Activated CD4-positive, CD25-positive, alpha-beta regulatory T cell (primary cell): ENCODE results near the gene RBBP6.
A peak's percentile ranks its signal among the peaks of the same experiment; 100 is the strongest.
"Not testable (repeated sequence)": the region's sequence is repeated elsewhere in the genome, so short reads cannot be mapped to it uniquely, and the experiment has no call there.

Experiments
- DNase-seq, 4 experiments: peaks; one replicate each; lab custom pipeline; 2025; lab: John Stamatoyannopoulos, UW

RBBP6 gene, protein sequence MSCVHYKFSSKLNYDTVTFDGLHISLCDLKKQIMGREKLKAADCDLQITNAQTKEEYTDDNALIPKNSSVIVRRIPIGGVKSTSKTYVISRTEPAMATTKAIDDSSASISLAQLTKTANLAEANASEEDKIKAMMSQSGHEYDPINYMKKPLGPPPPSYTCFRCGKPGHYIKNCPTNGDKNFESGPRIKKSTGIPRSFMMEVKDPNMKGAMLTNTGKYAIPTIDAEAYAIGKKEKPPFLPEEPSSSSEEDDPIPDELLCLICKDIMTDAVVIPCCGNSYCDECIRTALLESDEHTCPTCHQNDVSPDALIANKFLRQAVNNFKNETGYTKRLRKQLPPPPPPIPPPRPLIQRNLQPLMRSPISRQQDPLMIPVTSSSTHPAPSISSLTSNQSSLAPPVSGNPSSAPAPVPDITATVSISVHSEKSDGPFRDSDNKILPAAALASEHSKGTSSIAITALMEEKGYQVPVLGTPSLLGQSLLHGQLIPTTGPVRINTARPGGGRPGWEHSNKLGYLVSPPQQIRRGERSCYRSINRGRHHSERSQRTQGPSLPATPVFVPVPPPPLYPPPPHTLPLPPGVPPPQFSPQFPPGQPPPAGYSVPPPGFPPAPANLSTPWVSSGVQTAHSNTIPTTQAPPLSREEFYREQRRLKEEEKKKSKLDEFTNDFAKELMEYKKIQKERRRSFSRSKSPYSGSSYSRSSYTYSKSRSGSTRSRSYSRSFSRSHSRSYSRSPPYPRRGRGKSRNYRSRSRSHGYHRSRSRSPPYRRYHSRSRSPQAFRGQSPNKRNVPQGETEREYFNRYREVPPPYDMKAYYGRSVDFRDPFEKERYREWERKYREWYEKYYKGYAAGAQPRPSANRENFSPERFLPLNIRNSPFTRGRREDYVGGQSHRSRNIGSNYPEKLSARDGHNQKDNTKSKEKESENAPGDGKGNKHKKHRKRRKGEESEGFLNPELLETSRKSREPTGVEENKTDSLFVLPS (N-terminal part only)

GRCh38 chr16:24539295-24539849, at the start of gene RBBP6:
TSS of gene RBBP6 (plus strand) at chr16:24539566. CDS start at chr16:24540627, 1,061 bp downstream.
- peak; percentile 88 to 90 (median 90) for DNase-seq

- no peak for DNase-seq
Measured at GRCh38 chr16:24490866-24491265, 48.5 kb upstream of the RBBP6 start.

GRCh38 chr16:24491731-24492130, 47.6 kb upstream of the RBBP6 start:
- DNase-seq: no peak

- no peak for DNase-seq
Measured at GRCh38 chr16:24493821-24494220, 45.5 kb upstream of the RBBP6 start.

GRCh38 chr16:24495207-24495606, 44.2 kb upstream of the RBBP6 start:
- DNase-seq: not testable (repeated sequence)

DNA sequence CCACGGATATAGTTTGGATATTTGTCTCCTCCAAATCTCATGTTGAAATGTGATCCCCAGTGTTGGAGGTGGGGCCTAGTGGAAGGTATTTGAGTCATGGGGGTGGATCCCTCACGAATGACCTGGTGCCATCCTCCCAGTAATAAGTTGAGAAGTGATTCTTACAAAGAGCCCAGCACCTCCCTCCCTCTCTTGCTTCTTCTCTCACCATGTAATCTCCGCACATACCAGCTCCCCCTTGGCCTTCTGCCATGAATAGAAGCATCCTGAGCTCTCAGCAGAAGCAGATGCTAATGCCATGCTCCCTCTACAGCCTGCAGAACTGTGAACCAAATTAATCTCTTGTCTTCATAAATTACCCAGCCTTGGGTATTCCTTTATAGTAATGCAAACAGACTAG, 41.9 kb upstream of the RBBP6 start:
- no peak for DNase-seq

DNA sequence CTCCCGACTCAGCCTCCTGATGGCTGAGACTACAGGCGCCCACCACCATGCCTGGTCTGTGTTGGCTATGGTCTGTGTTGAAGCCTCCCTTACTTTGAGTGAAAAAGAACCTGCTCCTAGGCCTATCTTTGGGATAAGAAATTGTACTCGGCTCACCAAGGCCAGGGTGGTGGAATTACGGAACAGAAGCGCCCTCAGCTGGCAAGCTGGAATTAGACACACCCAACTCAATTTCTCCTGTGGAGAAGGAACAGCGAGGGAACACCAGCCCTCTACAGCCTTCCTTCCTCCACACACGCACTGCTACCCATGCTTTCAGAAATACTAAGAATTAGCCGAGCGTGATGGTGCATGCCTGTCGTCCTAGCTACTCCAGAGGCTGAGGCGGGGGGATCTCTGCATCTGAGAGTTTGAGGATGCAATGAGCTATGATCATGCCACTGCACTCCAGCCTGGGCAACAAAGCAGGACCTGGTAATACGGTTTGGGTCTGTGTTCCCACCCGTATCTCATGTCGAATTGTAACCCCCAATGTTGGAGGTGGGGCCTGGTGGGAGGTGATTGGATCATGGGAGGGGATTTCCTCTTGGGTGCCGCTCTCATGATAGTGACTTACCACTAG, 40.1 kb upstream of the RBBP6 start:
- no peak for DNase-seq

DNA sequence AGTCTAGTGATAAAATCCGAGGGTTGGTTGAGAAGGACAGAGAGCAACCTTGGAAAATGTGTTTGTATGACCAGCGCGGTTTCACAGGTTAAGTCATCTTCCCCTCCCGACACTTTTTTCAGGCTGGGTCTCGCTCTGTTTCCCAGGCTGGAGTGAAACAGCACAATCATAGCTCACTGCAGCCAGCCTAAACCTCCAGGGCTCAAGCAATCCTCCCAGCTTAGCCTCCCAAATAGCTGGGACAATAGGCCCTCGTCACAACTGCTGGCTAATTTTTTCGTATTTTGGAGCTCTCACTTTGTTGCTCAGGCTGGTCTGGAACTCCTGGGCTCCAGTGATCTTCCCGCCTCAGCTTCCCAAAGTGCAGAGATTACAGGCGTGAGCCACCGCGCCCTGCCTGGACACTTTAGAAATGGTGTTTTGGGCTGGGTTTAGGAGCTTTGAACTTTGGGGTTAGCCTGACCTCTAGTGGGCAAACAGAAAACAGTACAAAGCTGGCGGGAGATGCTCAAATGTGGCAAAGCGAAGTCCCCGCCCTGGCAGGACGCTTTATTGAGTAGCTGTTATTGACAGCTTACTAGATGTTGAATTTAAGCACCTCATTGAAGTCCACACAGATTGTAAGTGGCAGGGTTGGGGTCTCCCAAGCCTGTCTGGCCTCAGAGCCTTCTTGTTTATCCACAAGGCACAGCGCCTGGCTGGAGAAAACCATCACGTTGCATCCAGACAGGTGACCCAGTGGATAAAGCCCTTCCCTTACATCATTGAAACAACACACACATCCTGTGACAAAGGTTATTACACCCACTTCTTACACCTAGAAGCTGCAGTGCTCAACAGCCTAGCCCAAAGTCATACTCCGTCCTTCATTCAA, 34.7 kb upstream of the RBBP6 start:
- DNase-seq: peak in 3 of 4 experiments; percentile 5 to 22 (median 20)

DNA sequence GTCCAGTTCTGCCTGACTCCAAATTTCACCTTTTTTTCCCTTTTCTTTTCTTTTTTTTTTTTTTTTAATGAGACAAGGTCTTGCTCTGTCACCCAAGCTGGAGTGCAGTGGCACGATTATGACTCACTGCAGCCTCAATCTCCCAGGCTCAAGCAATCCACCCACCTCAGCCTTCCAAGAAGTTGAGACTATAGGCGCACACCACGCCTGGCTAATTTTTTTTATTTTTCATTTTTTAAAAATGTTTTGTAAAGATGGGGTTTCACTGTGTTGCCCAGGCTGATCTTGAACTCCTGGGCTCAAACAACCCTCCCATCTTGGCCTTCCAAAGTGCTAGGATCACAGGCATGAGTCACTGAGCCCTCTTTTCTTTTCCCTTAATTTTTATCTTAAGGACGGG, 33.4 kb upstream of the RBBP6 start:
- no peak for DNase-seq

- no peak for DNase-seq
Measured at GRCh38 chr16:24507959-24508480, 31.3 kb upstream of the RBBP6 start.

DNA sequence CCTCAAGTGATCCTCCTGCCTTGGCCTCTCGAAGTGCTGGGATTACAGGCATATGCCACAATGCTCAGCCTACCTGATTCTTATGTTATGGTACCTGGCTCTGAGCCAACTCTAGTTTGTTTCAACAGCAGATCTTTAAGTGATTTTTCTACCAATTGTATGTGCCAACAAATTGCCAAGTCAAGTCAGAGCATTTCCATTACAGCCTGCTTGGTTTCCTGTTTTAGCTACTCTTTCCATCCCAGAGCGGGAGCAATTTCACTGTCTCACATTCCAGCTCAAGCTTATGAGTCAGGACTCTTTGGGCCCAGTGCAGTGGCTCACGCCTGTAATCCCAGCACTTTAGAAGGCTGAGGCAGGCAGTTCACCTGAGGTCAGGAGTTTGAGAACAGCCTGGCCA, 30.8 kb upstream of the RBBP6 start:
- DNase-seq: no peak

GRCh38 chr16:24509536-24509935, 29.8 kb upstream of the RBBP6 start:
- DNase-seq: no peak

DNA sequence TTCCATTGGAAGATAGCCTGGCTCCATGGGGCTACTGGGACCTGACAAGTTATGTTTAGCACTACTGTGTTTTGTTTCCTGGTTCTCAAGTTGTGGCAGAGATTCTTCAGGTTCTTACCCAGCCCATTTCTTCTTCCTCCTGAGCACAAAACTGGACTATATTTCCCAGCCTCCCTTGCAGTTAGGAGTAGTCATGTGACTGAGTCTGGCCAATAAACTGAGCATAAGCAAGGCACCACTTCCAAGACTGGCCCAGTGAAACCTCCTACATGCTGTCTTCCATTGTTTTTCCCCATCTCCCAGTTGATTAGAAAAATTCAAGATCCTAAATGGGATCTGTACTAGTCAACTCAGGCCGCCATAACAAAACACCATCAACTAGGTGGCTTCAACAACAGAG, 28.2 kb upstream of the RBBP6 start:
- DNase-seq: no peak

GRCh38 chr16:24511792-24512191, 27.6 kb upstream of the RBBP6 start:
- DNase-seq: no peak

GRCh38 chr16:24514096-24514495, 25.3 kb upstream of the RBBP6 start:
- no peak for DNase-seq

DNA sequence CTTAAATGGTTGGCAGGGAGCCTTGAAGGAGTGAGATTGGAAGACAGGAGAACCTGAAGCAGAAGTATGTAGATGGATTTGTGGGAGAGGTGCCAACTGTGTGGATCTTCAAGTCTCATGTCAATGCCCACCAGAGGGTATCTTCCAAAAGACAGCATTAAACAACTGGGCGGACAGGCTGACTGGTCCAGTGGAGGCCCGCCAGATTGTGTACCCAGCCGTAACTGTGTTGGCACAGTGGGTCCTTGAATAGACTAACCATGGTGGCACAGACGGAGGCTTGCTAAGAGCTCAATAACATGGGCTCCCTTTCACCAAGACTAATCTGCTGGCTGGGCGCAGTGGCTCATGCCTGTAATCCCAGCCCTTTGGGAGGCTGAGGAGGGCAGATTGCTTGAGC, 24.2 kb upstream of the RBBP6 start:
- no peak for DNase-seq

DNA sequence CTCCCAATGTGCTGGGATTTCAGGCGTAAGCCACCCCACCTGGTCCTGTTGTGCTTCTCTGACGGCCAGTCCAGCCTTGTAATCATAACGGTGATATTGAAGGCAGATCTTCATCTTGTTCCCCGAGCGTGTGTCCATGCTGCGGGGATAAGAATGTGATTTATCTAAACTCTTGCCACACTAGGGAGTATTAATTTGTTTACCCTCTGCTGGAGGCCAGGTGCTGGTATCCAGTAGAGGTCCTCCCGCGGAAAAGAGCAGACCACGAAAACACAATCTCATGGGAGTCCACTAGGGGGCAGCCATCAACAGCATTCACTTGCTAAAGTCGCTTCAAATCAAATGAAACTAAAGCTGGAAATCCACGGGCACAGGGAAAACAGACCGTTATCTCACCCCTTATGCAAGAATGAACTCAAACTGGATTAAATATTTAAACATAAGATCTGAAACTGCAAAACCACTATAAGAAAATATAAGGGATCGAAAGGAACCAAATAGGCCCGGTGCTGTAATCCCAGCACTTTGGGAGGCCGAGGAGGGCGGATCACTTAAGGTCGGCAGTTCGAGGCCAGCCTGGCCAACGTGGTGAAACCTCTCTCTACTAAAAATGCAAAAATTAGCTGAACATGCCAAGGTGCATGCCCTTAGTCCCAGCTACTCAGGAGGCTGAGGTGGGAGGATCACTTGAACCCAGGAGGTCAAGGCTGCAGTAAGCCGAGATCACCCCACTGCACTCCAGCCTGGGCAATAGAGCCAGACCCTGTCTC, 22.3 kb upstream of the RBBP6 start:
- DNase-seq: peak; percentile 29 to 54 (median 38)

DNA sequence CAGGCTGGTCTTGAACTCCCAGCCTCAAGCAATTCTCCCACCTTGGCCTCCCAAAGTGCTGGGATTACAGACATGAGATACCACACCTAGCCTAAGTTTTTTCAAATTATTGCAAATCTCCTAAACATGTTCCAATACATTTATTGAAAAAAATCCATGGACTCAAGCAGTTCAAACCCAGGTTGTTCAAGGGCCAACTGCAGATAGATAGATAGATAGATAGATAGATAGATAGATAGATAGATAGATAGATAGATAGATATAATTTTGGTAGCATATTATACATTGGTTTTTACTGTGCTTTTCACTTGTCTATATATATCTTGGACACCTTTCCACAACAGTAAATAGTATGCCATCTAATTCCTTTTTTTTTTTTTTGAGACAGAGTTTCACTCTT, 20.9 kb upstream of the RBBP6 start:
- DNase-seq: no peak

GRCh38 chr16:24520983-24521382, 18.4 kb upstream of the RBBP6 start:
- no peak for DNase-seq

GRCh38 chr16:24522751-24523150, 16.6 kb upstream of the RBBP6 start:
- DNase-seq: no peak
